ENCODE measurements around the gene GNA12. TPM values are rescaled to one million over a fixed set of nuclear protein-coding genes. Genes with fewer than 3 reads are reported as not detected.

GNA12 gene
- polyA plus RNA-seq, 1 donor from 2014 or later = 16.4 TPM

DNA sequence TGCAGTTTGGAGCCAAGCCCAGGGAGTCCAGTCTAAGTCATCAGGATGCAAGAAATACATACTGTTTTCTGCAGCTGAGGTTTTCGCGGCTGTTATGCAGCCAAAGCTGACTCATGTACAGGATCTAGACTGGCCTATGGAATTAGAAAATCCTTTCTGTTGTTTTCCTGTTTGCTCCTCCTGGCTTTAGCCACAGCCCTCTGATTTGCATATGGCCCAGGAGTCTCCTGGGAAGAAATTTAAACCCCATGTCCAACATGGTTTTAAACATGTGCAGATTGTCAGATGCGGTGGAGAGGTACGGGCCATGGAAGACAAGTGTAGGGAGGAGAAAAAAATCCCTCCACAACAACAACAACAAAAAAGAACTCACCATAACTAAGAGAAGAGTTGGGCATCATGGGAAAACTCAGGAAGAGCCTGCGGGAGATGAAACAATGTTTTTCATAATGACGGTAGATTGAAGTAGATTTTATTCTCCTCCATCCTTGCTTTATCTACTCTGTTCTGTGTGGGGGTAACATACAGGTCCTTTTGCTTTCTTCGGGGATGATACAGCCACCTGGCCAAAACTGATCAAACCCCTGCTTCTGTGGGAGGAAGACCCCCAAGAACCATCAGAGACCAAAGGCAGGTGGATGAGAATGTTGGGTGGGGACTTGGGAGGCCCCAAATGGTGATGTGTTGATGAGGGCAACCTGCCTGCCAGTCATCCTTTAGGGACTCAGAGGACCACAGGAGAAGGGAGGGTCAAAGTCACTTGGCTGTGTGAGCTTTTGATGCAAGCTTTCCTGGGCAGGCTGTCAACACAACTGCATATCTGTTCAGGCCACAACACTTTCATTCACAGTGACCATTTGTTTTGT lies 29.8 kb upstream of the GNA12 start:
- no peak overlapping the region for H3K27ac Mint-ChIP-seq
- peaks cover 11 to 26% (median 14%) of the 10 kb centered on the region in 3 donors for H3K4me1 Mint-ChIP-seq
- peak overlapping the region in 1 of 4 donors; percentile 51 for H3K4me3 Mint-ChIP-seq

DNA sequence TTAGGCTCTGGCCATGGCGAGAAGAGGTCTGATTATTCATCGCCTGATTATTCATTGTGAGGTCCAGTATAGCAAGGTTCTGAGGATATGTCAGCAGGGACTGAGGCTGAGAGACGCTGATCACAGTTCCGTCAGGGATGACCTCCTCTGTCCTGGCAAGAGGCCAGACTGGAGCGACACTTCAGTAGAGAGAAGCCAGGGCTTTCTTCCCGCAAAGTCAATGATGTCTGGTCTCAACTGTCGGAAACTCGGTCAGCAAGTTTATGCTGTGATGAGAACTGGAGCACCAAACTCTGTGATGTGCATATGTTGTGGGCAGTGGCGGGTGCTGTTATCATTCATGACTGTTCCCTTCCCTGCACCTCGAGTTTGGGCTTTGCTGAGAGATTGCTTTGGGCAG lies 29.0 kb upstream of the GNA12 start:
- Mint-ChIP-seq H3K4me3 (no peak overlapping the region), H3K27ac (no peak overlapping the region), H3K27me3 (no peaks in the 10 kb centered on the region), H3K9me3 (no peaks in the 10 kb centered on the region), H3K4me1 (peaks cover 9 to 22% (median 12%) of the 10 kb centered on the region in 3 donors), H3K36me3 (no peaks in the 10 kb centered on the region)

More for the DNA sequence above, 29.8 kb upstream of the GNA12 start:
- Mint-ChIP-seq H3K9me3 (no peaks in the 10 kb centered on the region), H3K36me3 (no peaks in the 10 kb centered on the region), H3K27me3 (no peaks in the 10 kb centered on the region)

- Mint-ChIP-seq H3K36me3 (no peaks in the 10 kb centered on the region), H3K4me1 (peaks cover 9 to 21% (median 12%) of the 10 kb centered on the region in 3 donors), H3K27me3 (no peaks in the 10 kb centered on the region), H3K27ac (no peak overlapping the region), H3K4me3 (peak overlapping the region in 1 of 4 donors; percentile 58), H3K9me3 (no peaks in the 10 kb centered on the region)
Observed at GRCh38 chr7:2872296-2872874, 28.3 kb upstream of the GNA12 start.

DNA sequence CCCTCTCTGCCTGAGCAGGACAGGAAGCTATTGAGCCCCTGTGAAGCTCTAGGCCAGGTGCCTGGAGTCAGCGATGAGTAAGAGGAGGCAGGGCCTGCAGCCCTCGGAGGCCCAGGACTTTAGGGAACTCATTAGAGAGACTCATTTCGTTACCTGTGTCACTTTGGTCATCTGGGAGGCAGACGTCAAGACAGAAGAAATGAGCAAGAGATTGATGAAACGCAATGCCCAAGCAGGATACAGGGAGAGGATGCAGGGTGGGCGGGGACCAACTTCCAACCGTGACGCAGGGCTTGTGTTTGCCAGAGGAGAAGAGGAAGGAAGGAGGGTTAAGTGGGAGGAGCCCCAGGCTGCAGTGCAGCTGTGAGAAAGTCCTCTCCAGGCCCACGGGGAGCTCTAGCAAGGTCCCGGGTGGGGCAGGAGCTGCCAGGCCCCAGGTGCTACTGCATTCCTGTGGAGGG lies 26.4 kb upstream of the GNA12 start:
- peaks cover 9 to 21% (median 12%) of the 10 kb centered on the region in 3 donors for H3K4me1 Mint-ChIP-seq

GRCh38 chr7:2869981-2870380 lies 25.9 kb upstream of the GNA12 start:
- no peaks in the 10 kb centered on the region for H3K27me3 Mint-ChIP-seq
- H3K9me3 Mint-ChIP-seq = no peaks in the 10 kb centered on the region
- H3K4me1 Mint-ChIP-seq = peaks cover 10 to 23% (median 12%) of the 10 kb centered on the region in 3 donors
- peak overlapping the region in 3 of 4 donors; percentile 74 to 89 (median 82) for H3K4me3 Mint-ChIP-seq
- peak overlapping the region in 2 of 3 donors; percentile 44 to 47 for H3K27ac Mint-ChIP-seq
- H3K36me3 Mint-ChIP-seq = no peaks in the 10 kb centered on the region

More for the DNA sequence above, 26.4 kb upstream of the GNA12 start:
- Mint-ChIP-seq H3K4me3 (peak overlapping the region; percentile 1 to 89 (median 78)), H3K9me3 (no peaks in the 10 kb centered on the region), H3K36me3 (no peaks in the 10 kb centered on the region), H3K27me3 (no peaks in the 10 kb centered on the region), H3K27ac (peak overlapping the region in 2 of 3 donors; percentile 44 to 47)

DNA sequence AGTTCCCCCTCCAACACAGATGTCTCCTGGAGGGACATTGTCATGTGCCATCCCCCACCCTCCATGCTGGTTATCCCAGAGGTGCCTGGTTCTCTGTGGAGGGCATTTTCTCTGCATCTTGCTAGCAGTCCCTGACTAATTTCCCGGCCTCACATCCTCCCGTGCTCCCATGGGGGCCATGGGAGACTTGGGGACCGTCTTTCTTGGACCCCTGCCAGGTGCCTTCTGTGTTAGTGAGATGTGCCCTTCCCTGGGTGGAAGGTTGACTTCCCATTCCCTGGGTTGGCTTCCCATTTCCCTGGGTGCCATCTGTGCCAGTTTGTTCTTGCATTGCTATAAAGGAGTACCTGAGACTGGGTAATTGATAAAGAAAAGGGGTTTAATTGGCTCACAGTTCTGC lies 22.5 kb upstream of the GNA12 start:
- Mint-ChIP-seq H3K4me1 (peaks cover 17 to 25% (median 21%) of the 10 kb centered on the region in 3 donors), H3K27me3 (peaks cover 2% of the 10 kb centered on the region), H3K9me3 (no peaks in the 10 kb centered on the region), H3K36me3 (no peaks in the 10 kb centered on the region), H3K4me3 (peak overlapping the region in 1 of 4 donors; percentile 31), H3K27ac (no peak overlapping the region)

DNA sequence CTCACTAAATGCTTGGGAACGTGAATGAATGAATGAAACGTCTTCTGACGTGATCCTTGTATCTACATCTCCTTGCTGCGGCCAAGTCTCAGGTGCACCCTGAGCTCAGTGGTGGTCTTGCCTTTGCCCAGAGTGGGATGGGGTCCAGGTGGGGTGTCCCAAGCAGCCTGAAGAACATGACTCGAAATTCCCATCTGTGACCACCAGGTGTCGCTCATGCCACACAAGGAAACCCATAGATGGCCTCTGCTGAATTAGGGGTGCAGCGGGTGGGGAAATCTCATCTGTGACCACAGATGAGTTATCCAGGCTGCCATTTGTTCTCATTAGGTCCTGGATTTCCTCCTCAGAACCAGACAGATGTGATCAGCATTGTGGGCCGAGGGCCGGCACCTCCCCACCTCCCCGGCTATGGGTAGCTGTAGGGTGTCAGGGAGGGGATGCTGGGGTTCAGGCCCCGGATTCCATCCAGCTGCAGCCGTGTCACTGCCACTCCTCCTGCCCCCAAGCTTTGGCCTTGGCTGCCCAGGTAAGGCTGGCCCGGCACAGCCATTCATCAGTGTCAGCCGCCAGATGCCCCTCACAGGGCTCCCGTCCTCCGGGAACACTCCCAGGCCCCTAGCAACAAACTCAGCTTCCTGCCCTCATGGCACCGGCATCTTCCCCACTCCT lies 21.0 kb upstream of the GNA12 start:
- Mint-ChIP-seq H3K4me1 (peaks cover 10 to 16% (median 13%) of the 10 kb centered on the region in 3 donors), H3K9me3 (no peaks in the 10 kb centered on the region), H3K27me3 (peaks cover 2% of the 10 kb centered on the region)

GRCh38 chr7:2864204-2864985 lies 20.3 kb upstream of the GNA12 start:
- peaks cover 2% of the 10 kb centered on the region for H3K27me3 Mint-ChIP-seq

More for the DNA sequence above, 21.0 kb upstream of the GNA12 start:
- peak overlapping the region in 2 of 3 donors; percentile 1 to 89 for H3K27ac Mint-ChIP-seq
- H3K4me3 Mint-ChIP-seq = peak overlapping the region in 1 of 4 donors; percentile 69
- no peaks in the 10 kb centered on the region for H3K36me3 Mint-ChIP-seq

GRCh38 chr7:2863461-2864066 lies 19.5 kb upstream of the GNA12 start:
- Mint-ChIP-seq H3K27ac (peak overlapping the region; percentile 14 to 73 (median 25)), H3K4me3 (peak overlapping the region in 2 of 4 donors; percentile 71 to 79), H3K9me3 (no peaks in the 10 kb centered on the region), H3K4me1 (peaks cover 10 to 16% (median 12%) of the 10 kb centered on the region in 3 donors), H3K36me3 (no peaks in the 10 kb centered on the region), H3K27me3 (peaks cover 2% of the 10 kb centered on the region)

More at GRCh38 chr7:2864204-2864985, 20.3 kb upstream of the GNA12 start:
- no peaks in the 10 kb centered on the region for H3K9me3 Mint-ChIP-seq
- H3K4me3 Mint-ChIP-seq = peak overlapping the region in 2 of 4 donors; percentile 71 to 79
- H3K36me3 Mint-ChIP-seq = no peaks in the 10 kb centered on the region
- H3K27ac Mint-ChIP-seq = peak overlapping the region in 2 of 3 donors; percentile 1 to 25
- H3K4me1 Mint-ChIP-seq = peaks cover 13 to 16% (median 13%) of the 10 kb centered on the region in 3 donors

DNA sequence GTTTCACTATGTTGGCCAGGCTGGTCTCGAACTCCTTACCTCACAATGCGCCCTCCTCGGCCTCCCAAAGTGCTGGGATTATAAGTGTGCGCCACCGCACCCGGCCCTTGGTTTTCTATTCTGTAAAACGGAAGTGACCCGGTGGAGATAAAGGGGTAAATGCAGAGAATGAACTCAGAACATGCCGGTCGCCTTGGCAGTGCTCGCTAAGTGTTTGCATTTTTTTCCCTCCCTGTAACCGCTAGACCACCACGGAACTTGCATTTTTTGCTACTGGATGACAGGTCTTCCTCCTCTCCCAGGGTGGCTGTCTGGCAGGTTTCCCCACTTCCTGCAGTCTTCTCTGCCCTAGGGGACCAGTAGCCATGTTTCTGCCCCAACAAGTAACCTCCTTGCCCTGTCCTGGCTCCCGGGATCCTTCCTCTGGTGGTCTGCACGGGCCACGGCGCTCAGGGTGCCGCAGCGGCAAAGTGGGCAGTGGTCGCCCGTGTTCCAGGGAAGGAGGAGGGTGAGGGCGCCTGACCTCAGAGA lies 18.8 kb upstream of the GNA12 start:
- Mint-ChIP-seq H3K36me3 (no peaks in the 10 kb centered on the region), H3K4me1 (peaks cover 10 to 16% (median 12%) of the 10 kb centered on the region in 3 donors), H3K4me3 (peak overlapping the region in 2 of 4 donors; percentile 71 to 79), H3K27me3 (peaks cover 2% of the 10 kb centered on the region), H3K27ac (peak overlapping the region in 1 of 3 donors; percentile 73), H3K9me3 (no peaks in the 10 kb centered on the region)

DNA sequence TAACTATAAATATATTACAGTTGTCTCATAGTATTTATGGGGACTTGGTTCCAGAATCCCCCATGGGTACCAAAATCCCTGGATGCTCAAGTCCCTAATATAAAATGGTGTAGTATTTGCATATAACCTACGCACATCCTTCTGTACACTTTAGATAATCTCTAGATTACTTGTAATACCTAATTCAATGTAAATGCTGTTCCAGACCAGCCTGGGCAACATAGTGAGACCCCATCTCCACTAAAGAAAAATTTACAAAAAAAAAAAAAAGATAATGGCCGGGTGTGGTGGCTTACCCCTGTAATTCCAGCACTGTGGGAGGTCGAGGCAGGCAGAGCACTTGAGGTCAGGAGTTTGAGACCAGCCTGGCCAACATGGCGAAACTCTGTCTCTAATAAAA lies 17.4 kb upstream of the GNA12 start:
- Mint-ChIP-seq H3K9me3 (no peaks in the 10 kb centered on the region), H3K4me3 (no peak overlapping the region), H3K27ac (no peak overlapping the region), H3K27me3 (peaks cover 2% of the 10 kb centered on the region), H3K4me1 (peaks cover 10 to 16% (median 12%) of the 10 kb centered on the region in 3 donors), H3K36me3 (no peaks in the 10 kb centered on the region)

- Mint-ChIP-seq H3K9me3 (no peaks in the 10 kb centered on the region), H3K27ac (peak overlapping the region in 1 of 3 donors; percentile 69), H3K36me3 (no peaks in the 10 kb centered on the region), H3K27me3 (peaks cover 2% of the 10 kb centered on the region), H3K4me3 (no peak overlapping the region), H3K4me1 (peaks cover 10 to 16% (median 12%) of the 10 kb centered on the region in 3 donors)
Observed at GRCh38 chr7:2860627-2861133, 16.6 kb upstream of the GNA12 start.

DNA sequence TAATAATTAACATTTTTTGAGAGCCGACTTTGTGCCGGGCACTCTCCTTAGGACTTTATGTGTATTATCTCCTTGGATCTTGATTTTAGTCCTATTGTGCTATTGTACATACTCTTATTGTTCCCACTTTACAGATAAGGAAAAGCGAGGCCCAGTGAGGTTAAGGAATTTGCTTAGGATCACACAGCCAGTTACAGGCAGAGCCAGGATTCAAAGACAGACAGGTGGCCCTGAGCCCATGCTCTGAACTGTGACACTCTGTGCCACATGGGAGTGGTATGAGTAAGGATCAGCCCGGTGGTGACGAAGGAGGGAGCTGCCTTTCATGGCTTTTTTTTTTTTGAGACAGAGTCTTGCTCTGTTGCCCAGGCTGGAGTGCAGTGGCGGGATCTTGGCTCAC lies 15.8 kb upstream of the GNA12 start:
- H3K36me3 Mint-ChIP-seq = no peaks in the 10 kb centered on the region
- H3K9me3 Mint-ChIP-seq = no peaks in the 10 kb centered on the region
- H3K27me3 Mint-ChIP-seq = peaks cover 2% of the 10 kb centered on the region
- no peak overlapping the region for H3K27ac Mint-ChIP-seq
- peak overlapping the region in 1 of 4 donors; percentile 41 for H3K4me3 Mint-ChIP-seq
- peaks cover 8 to 15% (median 11%) of the 10 kb centered on the region in 3 donors for H3K4me1 Mint-ChIP-seq
